Stomach (tissue), 9 donors: ENCODE measurements around the gene ABCA13. TPM values are rescaled to one million over a fixed set of nuclear protein-coding genes. Genes with fewer than 3 reads are reported as not detected.
A peak's percentile ranks its signal among the peaks of the same experiment; 100 is the strongest.

ENCODE experiments used
- DNase-seq, 2 donors: peaks; one replicate each; pipeline versions ENCODE4 v3.0.0 to v3.0.0-alpha.2; 2013 to 2019
- H3K27ac ChIP-seq, 5 donors: fragments of 200-600 bp in 4 of 5; sonication (generic) in 4 of 5; one replicate each; pipeline ENCODE4 v1.5.1; 2013 to 2019; ENCODE audit warnings: mild to moderate bottlenecking in 1 of 5, moderate library complexity in 1 of 5
- H3K27me3 ChIP-seq, 3 donors: fragments of 200-600 bp; sonication (generic); one replicate each; pipeline ENCODE4 v1.5.1; 2017 to 2019; ENCODE audit warnings: mixed run types in 1 of 3
- H3K36me3 ChIP-seq, 4 donors: fragments of 200-600 bp; sonication (generic); 1 replicate in 3 of 4; 2 replicates in 1 of 4; pipeline ENCODE4 v1.5.1; 2016 to 2019
- H3K4me1 ChIP-seq, 4 donors: fragments of 200-600 bp; sonication (generic); one replicate each; pipeline ENCODE4 v1.5.1; 2016 to 2019
- H3K4me3 ChIP-seq, 4 donors: fragments of 200-600 bp; sonication (generic) in 3 of 4; one replicate each; pipeline ENCODE4 v1.5.1; 2016 to 2019; ENCODE audit warnings: mild to moderate bottlenecking in 1 of 4
- H3K9me3 ChIP-seq, 4 donors: fragments of 200-600 bp; sonication (generic); one replicate each; pipeline ENCODE4 v1.5.1; 2016 to 2019
- EP300 ChIP-seq: sonication (generic); formaldehyde crosslinking; IDR thresholded peaks from one replicate; pipeline ENCODE4 v1.6.1; 2017; ENCODE audit warnings: antibody characterized with exemption
- POLR2A ChIP-seq, 4 donors: fragments of 450-650 bp; IDR thresholded peaks; one replicate each; pipeline ENCODE4 v1.6.1; 2016; ENCODE audit warnings: antibody characterized with exemption in 4 of 4, control low read depth in 2 of 4, mild to moderate bottlenecking in 1 of 4, moderate library complexity in 1 of 4
- POLR2AphosphoS5 ChIP-seq, 3 donors: sonication (generic); formaldehyde crosslinking; IDR thresholded peaks; one replicate each; pipeline ENCODE4 v1.6.1; 2016; ENCODE audit warnings: antibody characterized with exemption in 3 of 3
- WGBS, 5 donors: extraction: QIAGEN DNeasy Blood & Tissue Kit in 3 of 5; methylation state at CpG; one replicate each; pipeline versions ENCODE4 v1.1.5 to v1.1.7; 2013 to 2018; 5-methylcytosine and 5-hydroxymethylcytosine counted together
- intact Hi-C: fragments of 100-400 bp; cut with DNase I; formaldehyde crosslinking; loops from one replicate; pipeline ENCODE4 v1.15.1; 2023; ENCODE audit warnings: low total_unique reads
- polyA plus RNA-seq, 3 donors: library from polyadenylated mRNA; stranded (reverse); fragments of 200-250 nt; gene quantifications; one replicate each; pipeline ENCODE4 v1.2.3, GENCODE V29; 2013
- total RNA-seq, 5 donors: library from RNA; depleted of rRNA; stranded (reverse); fragments of >200 nt; gene quantifications; one replicate each; pipeline versions ENCODE4 v1.1.0 to v1.2.3, GENCODE V29; 2014 to 2016
- TF ChIP-seq, protein P1 (sequence below), 7 experiments: fragments of 450-650 bp in 4 of 7; fragments of 200-600 bp in 3 of 7; sonication (generic) in 3 of 7; IDR thresholded peaks; one replicate each; pipeline ENCODE4 v1.5.1; 2016 to 2019; ENCODE audit warnings: antibody characterized with exemption in 7 of 7, control low read depth in 2 of 7, mild to moderate bottlenecking in 1 of 7
- donor health status: healthy with polysubstance abuse.
- donor health status: Bipolar disorder and iron deficiency.
- donor health status: healthy.

The ABCA13 gene
- total and polyA plus RNA-seq, 8 donors = under 0.01 to 0.92 (median 0.50) TPM; not detected in 5

DNA sequence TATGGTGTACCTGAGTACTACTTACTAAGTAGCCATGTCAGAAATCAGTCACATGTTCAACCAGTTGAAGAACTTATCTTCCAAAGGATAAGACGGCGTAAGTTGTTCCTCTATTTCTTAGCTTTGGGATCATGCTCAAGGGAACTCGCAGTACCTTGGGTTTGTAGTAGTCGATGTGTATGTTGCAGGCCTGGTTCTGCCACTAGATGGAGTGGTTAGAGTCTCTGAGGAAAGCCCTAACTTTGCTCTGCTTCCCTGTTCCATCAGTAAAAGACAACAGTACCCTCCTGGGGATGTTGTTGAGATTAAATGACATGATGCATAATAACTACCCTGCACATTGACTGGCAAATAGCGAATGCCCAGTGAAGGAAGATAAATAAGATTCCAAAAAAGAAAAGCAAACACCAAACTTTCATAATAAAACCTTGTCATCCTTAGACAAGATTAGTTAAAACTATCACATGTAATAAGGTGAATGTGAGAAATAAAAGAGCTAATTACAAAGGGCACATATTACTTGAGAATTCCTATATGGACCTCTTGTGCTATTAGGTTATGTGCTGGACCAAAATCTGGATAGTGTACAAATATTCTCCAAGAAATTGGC lies 165.9 kb downstream of the ABCA13 start:
- Histone ChIP-seq H3K4me3 (no peak overlapping the region), H3K4me1 (no peaks in the 10 kb centered on the region), H3K27me3 (no peaks in the 10 kb centered on the region), H3K36me3 (no peaks in the 10 kb centered on the region), H3K27ac (no peak overlapping the region), H3K9me3 (no peaks in the 10 kb centered on the region)
- WGBS, 5 donors = 52 to 62% (median 57%) methylated on average over 5 of the region's 5 CpGs
- intact Hi-C loops = no loop called here
- peak in 1 of 2 donors; percentile 38 for DNase-seq
- TF ChIP-seq EP300 (no peak), POLR2AphosphoS5 (IDR thresholded peaks at IDR 0.05) (no peak), POLR2A (IDR thresholded peaks at IDR 0.05) (no peak)
- TF ChIP-seq, protein P1, sequence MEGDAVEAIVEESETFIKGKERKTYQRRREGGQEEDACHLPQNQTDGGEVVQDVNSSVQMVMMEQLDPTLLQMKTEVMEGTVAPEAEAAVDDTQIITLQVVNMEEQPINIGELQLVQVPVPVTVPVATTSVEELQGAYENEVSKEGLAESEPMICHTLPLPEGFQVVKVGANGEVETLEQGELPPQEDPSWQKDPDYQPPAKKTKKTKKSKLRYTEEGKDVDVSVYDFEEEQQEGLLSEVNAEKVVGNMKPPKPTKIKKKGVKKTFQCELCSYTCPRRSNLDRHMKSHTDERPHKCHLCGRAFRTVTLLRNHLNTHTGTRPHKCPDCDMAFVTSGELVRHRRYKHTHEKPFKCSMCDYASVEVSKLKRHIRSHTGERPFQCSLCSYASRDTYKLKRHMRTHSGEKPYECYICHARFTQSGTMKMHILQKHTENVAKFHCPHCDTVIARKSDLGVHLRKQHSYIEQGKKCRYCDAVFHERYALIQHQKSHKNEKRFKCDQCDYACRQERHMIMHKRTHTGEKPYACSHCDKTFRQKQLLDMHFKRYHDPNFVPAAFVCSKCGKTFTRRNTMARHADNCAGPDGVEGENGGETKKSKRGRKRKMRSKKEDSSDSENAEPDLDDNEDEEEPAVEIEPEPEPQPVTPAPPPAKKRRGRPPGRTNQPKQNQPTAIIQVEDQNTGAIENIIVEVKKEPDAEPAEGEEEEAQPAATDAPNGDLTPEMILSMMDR (IDR thresholded peaks at IDR 0.05) = no peak

DNA sequence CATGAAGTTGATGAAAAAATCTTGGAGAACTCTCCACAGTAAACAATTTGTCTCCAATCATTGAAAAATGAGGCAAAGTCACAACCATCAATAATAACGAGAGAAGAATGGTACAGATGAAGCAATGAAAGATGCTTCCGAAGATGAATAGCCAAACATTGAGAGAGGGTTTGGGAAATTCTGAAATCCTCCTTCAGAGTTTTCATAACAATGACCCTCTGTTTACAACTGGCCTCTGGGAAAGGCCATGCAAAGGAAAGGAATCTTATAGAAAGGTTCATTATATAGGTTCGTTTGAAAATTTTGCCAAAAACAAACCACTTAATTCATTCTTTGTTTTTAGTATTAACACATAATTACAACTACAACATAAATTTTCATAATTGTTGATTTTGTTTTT lies 166.5 kb downstream of the ABCA13 start:
- WGBS, 5 donors = 61 to 71% (median 65%) methylated on average over 3 of the region's 3 CpGs
- Histone ChIP-seq H3K27ac (no peak overlapping the region), H3K9me3 (no peaks in the 10 kb centered on the region), H3K4me3 (no peak overlapping the region), H3K36me3 (no peaks in the 10 kb centered on the region), H3K27me3 (no peaks in the 10 kb centered on the region), H3K4me1 (no peaks in the 10 kb centered on the region)
- DNase-seq = no peak
- intact Hi-C loops = no loop called here
- no peak for TF ChIP-seq POLR2A (IDR thresholded peaks at IDR 0.05)
- TF ChIP-seq EP300 = no peak
- no peak for TF ChIP-seq POLR2AphosphoS5 (IDR thresholded peaks at IDR 0.05)
- TF ChIP-seq, protein P1 (IDR thresholded peaks at IDR 0.05) = no peak

DNA sequence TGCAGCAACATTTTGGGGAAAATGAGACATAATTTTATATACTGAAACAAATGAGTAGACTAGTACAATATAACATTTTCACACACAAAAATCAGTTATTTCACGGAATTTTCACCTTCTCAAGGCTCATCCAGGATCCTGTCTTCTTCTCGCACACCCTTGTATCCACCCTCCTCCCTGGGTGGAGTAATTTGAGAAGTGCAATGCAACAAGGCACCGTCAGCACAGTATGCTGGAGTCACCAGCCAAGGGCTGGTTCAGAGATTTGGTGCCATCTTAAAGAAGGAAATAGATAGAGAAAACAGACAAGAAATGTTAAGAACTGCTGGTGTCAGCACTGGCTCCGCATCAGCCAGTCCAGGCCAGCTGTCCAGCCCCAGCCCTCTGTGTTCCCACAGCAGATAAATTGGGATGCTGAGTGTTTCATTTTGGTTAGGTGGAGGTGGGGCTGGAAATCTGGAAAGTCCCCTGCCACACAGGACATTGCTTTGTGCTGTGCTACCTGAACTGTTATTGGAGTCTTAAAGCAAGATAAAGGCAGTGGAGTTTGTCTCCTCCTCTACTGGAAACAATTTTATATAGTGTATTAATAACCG lies 176.1 kb downstream of the ABCA13 start:
- no peaks in the 10 kb centered on the region for H3K9me3 ChIP-seq
- no peaks in the 10 kb centered on the region for H3K27me3 ChIP-seq
- no peak overlapping the region for H3K27ac ChIP-seq
- no peak for DNase-seq
- WGBS, 5 donors = 73 to 86% (median 78%) methylated on average over 5 of the region's 5 CpGs
- TF ChIP-seq POLR2AphosphoS5 (IDR thresholded peaks at IDR 0.05) = no peak
- no peak for TF ChIP-seq POLR2A (IDR thresholded peaks at IDR 0.05)
- TF ChIP-seq EP300 = no peak
- TF ChIP-seq, protein P1 (IDR thresholded peaks at IDR 0.05) = no peak
- no peak overlapping the region for H3K4me3 ChIP-seq
- no peaks in the 10 kb centered on the region for H3K4me1 ChIP-seq
- intact Hi-C loops = no loop called here
- no peaks in the 10 kb centered on the region for H3K36me3 ChIP-seq

DNA sequence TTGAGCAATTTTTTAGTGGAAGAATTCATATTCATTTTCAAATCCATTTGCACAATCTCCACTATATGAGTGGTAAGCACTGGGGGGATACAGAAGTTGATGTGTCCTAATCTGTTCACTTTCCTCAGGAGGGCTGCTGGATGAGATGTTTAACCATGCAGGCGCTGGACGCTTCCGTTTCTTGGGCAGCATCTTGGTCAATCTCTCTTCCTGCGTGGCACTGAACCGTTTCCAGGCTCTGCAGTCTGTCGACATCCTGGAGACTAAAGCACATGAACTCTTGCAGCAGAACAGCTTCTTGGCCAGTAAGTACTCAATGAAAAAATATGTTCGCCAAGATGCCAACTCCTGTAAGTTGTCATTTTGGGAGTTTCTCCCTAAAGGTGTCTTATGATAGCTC lies 179.3 kb downstream of the ABCA13 start:
- no peak overlapping the region for H3K27ac ChIP-seq
- no peaks in the 10 kb centered on the region for H3K9me3 ChIP-seq
- intact Hi-C loops = no loop called here
- no peaks in the 10 kb centered on the region for H3K4me1 ChIP-seq
- no peak overlapping the region for H3K4me3 ChIP-seq
- H3K36me3 ChIP-seq = no peaks in the 10 kb centered on the region
- no peaks in the 10 kb centered on the region for H3K27me3 ChIP-seq
- WGBS, 5 donors = 77 to 88% (median 85%) methylated on average over 7 of the region's 7 CpGs
- TF ChIP-seq, protein P1 (IDR thresholded peaks at IDR 0.05) = no peak
- DNase-seq = no peak
